ENCODE data around the gene QSOX2.
"Not testable (repeated sequence)": the region's sequence is repeated elsewhere in the genome, so short reads cannot be mapped to it uniquely, and the experiment has no call there.

Gene QSOX2

DNA sequence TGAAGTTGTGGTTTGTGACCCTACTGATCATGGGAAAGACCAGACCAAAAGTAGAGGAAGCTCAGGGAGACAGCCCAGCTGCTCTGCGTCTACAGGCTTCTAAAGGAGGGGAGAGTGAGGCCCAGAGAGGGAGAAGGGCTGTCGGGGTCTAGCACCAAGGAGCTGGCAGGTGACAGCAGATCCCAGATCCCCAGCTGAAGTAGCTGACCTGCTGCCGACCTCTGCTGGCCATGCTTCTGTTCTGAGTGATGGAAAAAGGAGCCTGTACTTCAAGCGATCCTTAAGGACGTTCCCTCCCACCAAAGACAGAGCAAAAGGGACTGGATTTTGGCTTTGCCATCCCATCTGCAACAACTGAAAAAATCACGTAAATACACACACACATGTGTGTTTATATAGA lies 22.7 kb upstream of the QSOX2 start:
- Histone ChIP-seq H3K27me3 (replicated peaks in 2 of 5; ENCODE audit: control insufficient read depth in 4 of 5, insufficient read depth in 5 of 5, low read length in 4 of 5) (no peaks in the 10 kb centered on the region), H3K9me3 (ENCODE audit: control extremely low read depth in 1 of 5, control insufficient read depth in 4 of 5, insufficient read depth in 2 of 5, low read depth in 1 of 5, low read length in 4 of 5) (no peaks in the 10 kb centered on the region), H3K4me3 (ENCODE audit: control insufficient read depth in 1 of 7, extremely low read depth in 1 of 7, insufficient read depth in 4 of 7, low read depth in 2 of 7, low read length in 6 of 7) (no peak overlapping the region), H3K4me1 (ENCODE audit: control extremely low read depth in 1 of 4, control insufficient read depth in 4 of 4, insufficient read depth in 4 of 4, low read length in 3 of 4) (peaks cover 0 to 10% (median 8%) of the 10 kb centered on the region in 4 experiments), H3K36me3 (ENCODE audit: control insufficient read depth in 4 of 4, insufficient read depth in 4 of 4, low read length in 3 of 4) (no peaks in the 10 kb centered on the region), H3K27ac (ENCODE audit: insufficient read depth in 1 of 2, low read depth in 1 of 2, low read length in 2 of 2, poor library complexity in 1 of 2, severe bottlenecking in 2 of 2) (no peak overlapping the region)
- ChIA-PET CTCF (interaction anchor here (1.0 to 4.0 kb wide), 10 partner anchors 10 to 1175 kb away, joined by 3 to 21 read pairs (median 6); no protein-coding TSS in a partner anchor), POLR2A (no interaction called here)
- 56% methylated on average over 2 of the region's 6 CpGs for WGBS (ENCODE audit: insufficient coverage)
- DNase-seq: no peak

DNA sequence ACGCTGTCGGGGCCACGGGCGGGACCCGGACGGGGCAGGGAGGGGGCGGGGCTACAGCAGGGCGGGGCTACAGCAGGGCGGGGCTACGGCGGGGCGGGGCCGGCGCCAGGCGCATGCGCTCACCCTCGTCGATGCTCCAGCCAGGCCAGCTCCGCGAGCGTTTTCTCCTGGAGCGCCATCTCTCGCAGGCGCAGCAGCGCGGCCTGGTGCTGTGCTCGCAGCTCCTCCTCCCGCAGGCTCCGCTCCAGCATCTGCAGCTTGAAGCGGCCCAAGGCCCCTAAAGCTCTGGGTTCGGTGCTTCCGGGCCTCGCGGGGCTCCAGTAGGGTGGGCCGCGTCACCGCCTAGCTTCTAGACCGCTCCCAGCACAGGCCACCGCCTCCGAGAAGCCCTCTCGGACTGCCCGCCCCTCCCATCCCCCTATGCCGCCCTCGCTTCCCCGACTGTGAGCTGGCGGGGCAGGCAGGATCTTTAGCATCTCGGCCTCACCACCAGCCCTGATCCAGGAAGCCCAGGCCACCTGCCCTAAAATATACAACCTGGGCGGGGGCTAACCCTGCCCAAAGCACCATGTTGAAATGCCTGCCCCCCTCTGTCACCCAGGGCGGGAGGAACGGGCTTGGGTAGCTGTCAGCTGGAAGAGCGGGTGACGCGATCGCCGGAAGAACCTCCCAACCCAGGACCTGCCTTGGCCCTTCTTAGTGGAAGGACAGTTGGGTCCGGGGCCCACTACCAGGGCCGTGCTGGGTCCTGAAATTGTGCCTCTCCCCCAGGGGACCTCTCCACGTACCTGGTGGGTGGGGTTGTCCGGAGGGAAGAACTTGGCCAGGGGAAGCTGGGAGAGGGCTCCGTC lies 21.9 kb upstream of the QSOX2 start:
- H3K9me3 ChIP-seq (ENCODE audit: control extremely low read depth in 1 of 5, control insufficient read depth in 4 of 5, insufficient read depth in 2 of 5, low read depth in 1 of 5, low read length in 4 of 5): no peaks in the 10 kb centered on the region
- DNase-seq: peak; percentile 86 to 90 (median 88)
- 12% methylated on average over 49 of the region's 60 CpGs for WGBS (ENCODE audit: insufficient coverage)
- peak overlapping the region in 6 of 7 experiments; percentile 26 to 75 (median 60) for H3K4me3 ChIP-seq (ENCODE audit: control insufficient read depth in 1 of 7, extremely low read depth in 1 of 7, insufficient read depth in 4 of 7, low read depth in 2 of 7, low read length in 6 of 7)
- H3K4me1 ChIP-seq (ENCODE audit: control extremely low read depth in 1 of 4, control insufficient read depth in 4 of 4, insufficient read depth in 4 of 4, low read length in 3 of 4): peaks cover 0 to 10% (median 8%) of the 10 kb centered on the region in 4 experiments
- CTCF ChIA-PET: interaction anchor here (0.8 to 4.0 kb wide), 12 partner anchors 9 to 1176 kb away, joined by 3 to 21 read pairs (median 6); no protein-coding TSS in a partner anchor
- H3K36me3 ChIP-seq (ENCODE audit: control insufficient read depth in 4 of 4, insufficient read depth in 4 of 4, low read length in 3 of 4): no peaks in the 10 kb centered on the region
- H3K27ac ChIP-seq (ENCODE audit: insufficient read depth in 1 of 2, low read depth in 1 of 2, low read length in 2 of 2, poor library complexity in 1 of 2, severe bottlenecking in 2 of 2): no peak overlapping the region
- H3K27me3 ChIP-seq (replicated peaks in 2 of 5; ENCODE audit: control insufficient read depth in 4 of 5, insufficient read depth in 5 of 5, low read length in 4 of 5): no peaks in the 10 kb centered on the region
- POLR2A ChIA-PET: no interaction called here

DNA sequence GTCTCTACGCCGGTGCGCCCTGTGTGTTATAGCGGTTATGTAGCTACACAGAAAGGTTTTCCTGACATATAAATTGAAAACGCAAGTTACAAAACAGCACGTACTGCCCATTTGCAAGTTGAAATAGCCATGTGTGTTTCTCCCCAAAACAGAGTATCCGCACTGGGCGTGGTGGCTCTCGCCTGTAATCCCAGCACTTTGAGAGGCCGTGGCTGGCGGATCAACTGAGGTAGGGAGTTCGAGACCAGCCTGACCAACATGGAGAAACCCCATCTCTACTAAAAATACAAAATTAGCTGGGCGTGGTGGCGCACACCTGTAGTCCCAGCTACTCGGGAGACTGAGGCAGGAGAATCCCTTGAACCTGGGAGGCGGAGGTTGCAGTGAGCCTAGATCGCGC lies 21.0 kb upstream of the QSOX2 start:
- H3K27me3 ChIP-seq (replicated peaks in 2 of 5; ENCODE audit: control insufficient read depth in 4 of 5, insufficient read depth in 5 of 5, low read length in 4 of 5); H3K36me3 ChIP-seq (ENCODE audit: control insufficient read depth in 4 of 4, insufficient read depth in 4 of 4, low read length in 3 of 4); H3K27ac ChIP-seq (ENCODE audit: insufficient read depth in 1 of 2, low read depth in 1 of 2, low read length in 2 of 2, poor library complexity in 1 of 2, severe bottlenecking in 2 of 2); DNase-seq; POLR2A ChIA-PET; H3K9me3 ChIP-seq (ENCODE audit: control extremely low read depth in 1 of 5, control insufficient read depth in 4 of 5, insufficient read depth in 2 of 5, low read depth in 1 of 5, low read length in 4 of 5): not testable (repeated sequence)
- WGBS (ENCODE audit: insufficient coverage): 94% methylated on average over 12 of the region's 18 CpGs
- CTCF ChIA-PET: interaction anchor here (0.8 to 4.0 kb wide), 7 partner anchors 8 to 97 kb away, joined by 3 to 21 read pairs (median 7); no protein-coding TSS in a partner anchor
- peaks cover 0 to 10% (median 8%) of the 10 kb centered on the region in 4 experiments for H3K4me1 ChIP-seq (ENCODE audit: control extremely low read depth in 1 of 4, control insufficient read depth in 4 of 4, insufficient read depth in 4 of 4, low read length in 3 of 4)
- peak overlapping the region in 2 of 7 experiments; percentile 36 to 73 for H3K4me3 ChIP-seq (ENCODE audit: control insufficient read depth in 1 of 7, extremely low read depth in 1 of 7, insufficient read depth in 4 of 7, low read depth in 2 of 7, low read length in 6 of 7)

DNA sequence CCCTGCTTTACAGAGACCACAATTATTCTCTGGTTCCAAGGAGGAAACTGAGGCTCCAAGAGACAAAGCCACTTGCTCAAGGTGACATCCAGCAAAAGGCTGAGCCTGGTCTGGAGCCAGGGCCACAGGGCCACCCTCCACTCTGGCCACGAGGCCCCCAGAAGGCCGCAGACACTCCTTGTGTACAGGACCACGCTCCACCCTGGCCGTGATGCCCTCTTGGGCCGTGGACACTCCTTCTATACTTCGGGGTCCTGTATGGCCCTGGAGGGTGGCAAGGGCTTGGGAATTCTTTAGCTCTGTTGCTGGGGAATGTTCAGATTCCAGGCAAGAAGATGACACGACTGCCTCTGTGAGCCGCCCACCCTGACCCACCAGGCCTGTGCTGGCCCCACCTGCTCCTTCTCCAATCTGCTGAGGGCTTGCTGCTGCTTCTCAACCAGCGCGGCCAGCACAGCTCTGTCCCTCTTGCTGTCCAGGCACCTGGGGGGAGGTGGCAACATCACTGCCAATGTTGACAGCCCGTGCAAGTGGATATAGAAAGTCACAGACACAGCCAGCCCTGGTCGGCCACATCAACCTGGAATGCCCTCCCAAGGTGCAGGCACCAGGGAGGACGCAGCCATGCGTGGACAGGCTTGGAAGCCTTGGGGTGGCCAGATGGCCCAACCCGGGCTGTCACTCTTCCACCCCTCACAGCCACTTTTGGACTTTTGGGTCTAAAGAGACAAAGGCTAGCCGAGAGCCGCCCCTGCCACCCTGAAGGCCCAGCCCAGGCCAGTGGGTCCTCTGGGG lies 20.1 kb upstream of the QSOX2 start:
- Histone ChIP-seq H3K36me3 (ENCODE audit: control insufficient read depth in 4 of 4, insufficient read depth in 4 of 4, low read length in 3 of 4) (no peaks in the 10 kb centered on the region), H3K4me1 (ENCODE audit: control extremely low read depth in 1 of 4, control insufficient read depth in 4 of 4, insufficient read depth in 4 of 4, low read length in 3 of 4) (peaks cover 0 to 10% (median 8%) of the 10 kb centered on the region in 4 experiments), H3K27me3 (replicated peaks in 2 of 5; ENCODE audit: control insufficient read depth in 4 of 5, insufficient read depth in 5 of 5, low read length in 4 of 5) (no peaks in the 10 kb centered on the region), H3K9me3 (ENCODE audit: control extremely low read depth in 1 of 5, control insufficient read depth in 4 of 5, insufficient read depth in 2 of 5, low read depth in 1 of 5, low read length in 4 of 5) (no peaks in the 10 kb centered on the region), H3K27ac (ENCODE audit: insufficient read depth in 1 of 2, low read depth in 1 of 2, low read length in 2 of 2, poor library complexity in 1 of 2, severe bottlenecking in 2 of 2) (no peak overlapping the region), H3K4me3 (ENCODE audit: control insufficient read depth in 1 of 7, extremely low read depth in 1 of 7, insufficient read depth in 4 of 7, low read depth in 2 of 7, low read length in 6 of 7) (no peak overlapping the region)
- 95% methylated on average over 10 of the region's 17 CpGs for WGBS (ENCODE audit: insufficient coverage)
- POLR2A ChIA-PET: no interaction called here
- CTCF ChIA-PET: interaction anchor here (3.5 to 4.0 kb wide), 2 partner anchors 12 to 18 kb away, joined by 16 to 21 read pairs; no protein-coding TSS in a partner anchor
- DNase-seq: no peak

DNA sequence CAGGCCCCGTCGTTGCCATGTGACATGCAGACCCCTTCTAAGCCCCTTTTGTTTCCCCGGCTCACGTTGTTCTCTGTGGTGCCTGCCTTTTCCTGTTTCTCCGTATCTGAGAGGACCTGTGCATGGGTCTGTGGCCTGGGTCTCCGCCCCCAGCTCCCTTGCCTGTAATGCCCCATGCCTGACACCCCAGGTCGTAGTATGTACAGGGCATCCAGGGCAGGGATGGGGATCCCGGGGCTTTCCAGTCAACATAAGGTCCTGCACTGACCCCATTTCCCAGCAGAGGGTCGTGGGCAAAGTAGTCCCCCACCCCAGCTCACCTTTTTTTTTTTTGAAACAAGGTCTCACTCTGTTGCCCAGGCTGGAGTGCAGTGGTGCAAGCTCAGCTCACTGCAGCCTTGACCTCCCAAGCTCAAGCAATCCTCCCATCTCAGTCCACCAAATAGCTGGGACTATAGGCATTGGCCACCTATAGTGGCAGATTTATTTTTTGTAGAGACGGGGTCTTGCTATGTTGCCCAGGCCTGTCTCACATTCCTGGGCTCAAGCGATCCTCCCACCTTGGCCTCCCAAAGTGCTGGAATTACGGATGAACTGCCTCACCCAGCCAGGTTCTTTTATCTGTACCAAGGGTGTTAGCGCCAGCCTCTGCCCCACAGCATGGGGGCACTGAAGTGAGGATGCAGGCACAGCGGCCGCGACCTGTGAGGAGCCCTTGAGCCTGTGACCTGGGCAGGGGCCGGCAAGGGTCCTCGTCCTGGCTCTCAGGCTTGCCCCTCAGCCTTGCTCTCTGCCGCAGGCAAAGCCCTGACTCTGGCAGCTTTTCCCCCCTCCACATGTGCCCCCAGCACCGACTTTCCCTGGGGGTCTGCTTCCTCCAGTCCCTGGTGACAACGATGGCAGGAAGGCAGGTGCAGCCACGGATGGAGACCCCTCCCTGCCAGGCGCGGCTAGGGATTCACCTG lies 19.1 kb upstream of the QSOX2 start:
- ChIA-PET CTCF (interaction anchor here (0.9 to 4.0 kb wide), 3 partner anchors 13 to 17 kb away, joined by 4 to 21 read pairs (median 4); no protein-coding TSS in a partner anchor), POLR2A (no interaction called here)
- Histone ChIP-seq H3K9me3 (ENCODE audit: control extremely low read depth in 1 of 5, control insufficient read depth in 4 of 5, insufficient read depth in 2 of 5, low read depth in 1 of 5, low read length in 4 of 5) (no peaks in the 10 kb centered on the region), H3K27ac (ENCODE audit: insufficient read depth in 1 of 2, low read depth in 1 of 2, low read length in 2 of 2, poor library complexity in 1 of 2, severe bottlenecking in 2 of 2) (no peak overlapping the region), H3K36me3 (ENCODE audit: control insufficient read depth in 4 of 4, insufficient read depth in 4 of 4, low read length in 3 of 4) (no peaks in the 10 kb centered on the region), H3K4me3 (ENCODE audit: control insufficient read depth in 1 of 7, extremely low read depth in 1 of 7, insufficient read depth in 4 of 7, low read depth in 2 of 7, low read length in 6 of 7) (no peak overlapping the region), H3K4me1 (ENCODE audit: control extremely low read depth in 1 of 4, control insufficient read depth in 4 of 4, insufficient read depth in 4 of 4, low read length in 3 of 4) (peaks cover 0 to 10% (median 8%) of the 10 kb centered on the region in 4 experiments), H3K27me3 (replicated peaks in 2 of 5; ENCODE audit: control insufficient read depth in 4 of 5, insufficient read depth in 5 of 5, low read length in 4 of 5) (no peaks in the 10 kb centered on the region)
- DNase-seq: no peak
- WGBS (ENCODE audit: insufficient coverage): 84% methylated on average over 17 of the region's 24 CpGs

DNA sequence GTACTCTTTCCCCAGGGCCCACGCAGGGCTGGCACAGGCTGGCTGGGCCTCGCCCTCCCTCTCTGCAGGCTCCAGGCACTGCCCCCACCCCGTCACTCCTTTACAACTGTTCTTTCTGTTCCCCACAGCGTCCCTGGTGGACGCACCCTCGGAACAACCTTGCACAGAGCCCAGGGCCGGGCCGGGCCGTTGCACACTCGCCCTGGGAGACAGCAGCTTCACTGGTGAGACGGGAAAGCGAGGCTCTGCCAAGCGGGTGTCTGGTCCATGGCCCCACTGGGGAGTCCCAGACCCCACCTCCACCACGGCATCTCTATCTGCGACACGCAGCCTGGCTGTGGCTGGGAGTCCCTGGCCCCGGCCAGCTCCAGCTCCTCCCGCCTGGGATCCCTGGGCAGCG lies 18.4 kb upstream of the QSOX2 start:
- ChIA-PET CTCF (interaction anchor here (0.9 to 1.0 kb wide), 2 partner anchors 14 to 17 kb away, joined by 4 read pairs; no protein-coding TSS in a partner anchor), POLR2A (no interaction called here)
- Histone ChIP-seq H3K4me3 (ENCODE audit: control insufficient read depth in 1 of 7, extremely low read depth in 1 of 7, insufficient read depth in 4 of 7, low read depth in 2 of 7, low read length in 6 of 7) (no peak overlapping the region), H3K27me3 (replicated peaks in 2 of 5; ENCODE audit: control insufficient read depth in 4 of 5, insufficient read depth in 5 of 5, low read length in 4 of 5) (no peaks in the 10 kb centered on the region), H3K36me3 (ENCODE audit: control insufficient read depth in 4 of 4, insufficient read depth in 4 of 4, low read length in 3 of 4) (no peaks in the 10 kb centered on the region), H3K27ac (ENCODE audit: insufficient read depth in 1 of 2, low read depth in 1 of 2, low read length in 2 of 2, poor library complexity in 1 of 2, severe bottlenecking in 2 of 2) (no peak overlapping the region), H3K9me3 (ENCODE audit: control extremely low read depth in 1 of 5, control insufficient read depth in 4 of 5, insufficient read depth in 2 of 5, low read depth in 1 of 5, low read length in 4 of 5) (no peaks in the 10 kb centered on the region), H3K4me1 (ENCODE audit: control extremely low read depth in 1 of 4, control insufficient read depth in 4 of 4, insufficient read depth in 4 of 4, low read length in 3 of 4) (peaks cover 0 to 17% (median 14%) of the 10 kb centered on the region in 4 experiments)
- DNase-seq: peak in 1 of 3 donors; percentile 21
- WGBS (ENCODE audit: insufficient coverage): 96% methylated on average over 15 of the region's 19 CpGs
